GM19452 (cell line): Measurements from ENCODE around the gene ITPR1.

ENCODE experiments used
- ATAC-seq: cut with Tn5 transposase; IDR thresholded peaks from one replicate; pipeline ENCODE4 v1.9.1; 2021; ENCODE audit not compliant: unreplicated experiment

ITPR1 gene

GRCh38 chr3:4736284-4736861 is 243.2 kb downstream of the ITPR1 start:
- no peak for ATAC-seq

- peak; percentile 80 for ATAC-seq
These were observed 245.7 kb downstream of the ITPR1 start for GRCh38 chr3:4738737-4739274.

- ATAC-seq: no peak
These were observed 246.4 kb downstream of the ITPR1 start for GRCh38 chr3:4739289-4740236.

GRCh38 chr3:4740397-4741105 is 247.4 kb downstream of the ITPR1 start:
- no peak for ATAC-seq

GRCh38 chr3:4741106-4741403 is 247.9 kb downstream of the ITPR1 start:
- ATAC-seq: no peak

GRCh38 chr3:4741404-4742307 is 248.5 kb downstream of the ITPR1 start:
- no peak for ATAC-seq

DNA sequence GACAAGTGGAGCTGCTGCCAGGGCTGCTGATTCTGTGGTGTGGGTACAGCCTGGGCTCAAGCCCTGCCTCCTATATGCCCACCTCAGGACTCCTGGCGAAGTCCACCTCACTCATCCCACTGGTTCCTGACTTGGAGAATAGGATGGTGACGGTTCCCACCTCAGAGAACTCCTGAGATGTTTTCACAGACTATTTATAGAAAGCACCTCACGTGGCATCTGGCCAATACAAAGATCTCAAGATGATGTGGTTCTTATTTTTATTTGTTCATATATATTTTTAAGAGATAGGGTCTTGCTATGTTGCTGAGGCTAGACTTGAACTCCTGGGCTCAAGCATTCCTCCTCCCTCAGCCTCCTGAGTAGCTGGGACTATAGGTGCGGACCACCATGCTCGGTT is 249.2 kb downstream of the ITPR1 start:
- no peak for ATAC-seq

DNA sequence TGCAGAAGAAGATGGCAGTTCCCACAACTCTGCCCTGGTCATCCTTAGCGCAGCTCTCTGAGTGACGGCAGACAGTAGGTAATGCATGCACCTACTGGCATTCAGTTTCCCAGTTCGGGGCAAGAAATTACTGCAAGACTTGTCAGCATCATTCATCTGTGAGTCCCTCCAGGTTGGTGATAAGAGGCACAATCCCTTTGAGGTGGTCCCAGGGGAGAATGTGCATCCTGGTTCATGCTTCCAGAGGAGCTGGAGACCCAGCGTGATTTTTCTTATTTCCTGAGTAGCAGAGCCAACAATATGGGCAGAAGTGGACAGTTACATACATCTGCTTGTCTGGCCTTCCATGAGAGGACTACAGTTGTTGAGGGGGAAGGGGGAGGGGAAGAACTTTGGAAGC is 250.2 kb downstream of the ITPR1 start:
- no peak for ATAC-seq

- ATAC-seq: no peak
These were observed 251.5 kb downstream of the ITPR1 start for GRCh38 chr3:4744405-4745234.

DNA sequence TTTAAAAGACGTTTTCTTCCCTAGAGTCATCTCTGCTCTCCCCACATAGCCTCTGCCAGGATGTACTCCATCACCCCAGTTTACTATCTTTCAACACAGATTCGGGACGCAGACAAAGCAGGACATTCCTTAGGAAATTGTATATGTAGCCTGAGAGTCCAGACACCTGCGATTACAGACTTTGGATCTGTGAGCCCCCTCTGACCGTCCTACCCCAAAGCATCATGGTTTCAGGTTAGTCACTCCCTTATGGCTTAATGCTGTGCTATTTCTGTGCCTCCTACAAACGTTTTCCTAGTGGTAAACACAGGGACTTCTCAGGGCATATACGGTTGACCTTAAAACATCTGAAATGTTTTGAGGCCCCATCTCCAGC is 252.1 kb downstream of the ITPR1 start:
- no peak for ATAC-seq

DNA sequence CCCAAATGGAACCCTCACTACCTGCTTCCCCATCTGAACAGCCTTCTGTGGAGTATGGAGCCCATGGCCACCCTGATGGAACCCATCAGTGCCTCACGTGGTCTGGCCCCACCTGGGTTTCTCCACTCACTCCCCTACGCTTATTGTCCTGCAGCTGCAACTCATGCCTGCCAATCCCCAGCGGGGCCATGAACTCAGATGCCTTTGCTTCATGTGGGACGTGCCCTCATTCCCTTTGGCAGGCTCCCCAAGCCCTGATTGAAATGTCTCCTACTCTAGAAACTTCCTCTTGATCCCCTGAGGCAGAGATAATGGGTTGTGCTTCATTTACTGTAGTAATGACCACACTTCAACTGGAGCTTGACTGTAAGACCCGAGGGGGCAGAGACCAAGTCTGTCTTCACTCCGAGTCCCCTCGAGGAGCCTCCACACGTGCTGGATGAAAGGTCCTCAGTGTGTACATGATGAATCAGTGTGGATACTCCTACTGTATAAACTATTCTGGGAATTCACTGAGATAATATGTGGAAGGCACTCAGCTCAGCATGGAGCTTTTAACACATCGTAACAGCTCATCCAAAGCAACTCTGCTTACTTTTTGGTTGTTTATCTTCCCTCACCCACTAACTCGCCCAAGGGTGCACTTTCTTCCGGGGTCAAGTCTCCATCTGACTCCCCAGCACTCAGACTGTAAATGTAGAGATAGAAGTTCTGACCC is 253.3 kb downstream of the ITPR1 start:
- no peak for ATAC-seq

- ATAC-seq: no peak
These were observed 255.0 kb downstream of the ITPR1 start for GRCh38 chr3:4748127-4748526.

GRCh38 chr3:4748701-4749378 is 255.7 kb downstream of the ITPR1 start:
- peak; percentile 34 for ATAC-seq

- peak; percentile 7 for ATAC-seq
These were observed 256.4 kb downstream of the ITPR1 start for GRCh38 chr3:4749567-4750002.

- no peak for ATAC-seq
These were observed 257.3 kb downstream of the ITPR1 start for GRCh38 chr3:4750306-4750968.

DNA sequence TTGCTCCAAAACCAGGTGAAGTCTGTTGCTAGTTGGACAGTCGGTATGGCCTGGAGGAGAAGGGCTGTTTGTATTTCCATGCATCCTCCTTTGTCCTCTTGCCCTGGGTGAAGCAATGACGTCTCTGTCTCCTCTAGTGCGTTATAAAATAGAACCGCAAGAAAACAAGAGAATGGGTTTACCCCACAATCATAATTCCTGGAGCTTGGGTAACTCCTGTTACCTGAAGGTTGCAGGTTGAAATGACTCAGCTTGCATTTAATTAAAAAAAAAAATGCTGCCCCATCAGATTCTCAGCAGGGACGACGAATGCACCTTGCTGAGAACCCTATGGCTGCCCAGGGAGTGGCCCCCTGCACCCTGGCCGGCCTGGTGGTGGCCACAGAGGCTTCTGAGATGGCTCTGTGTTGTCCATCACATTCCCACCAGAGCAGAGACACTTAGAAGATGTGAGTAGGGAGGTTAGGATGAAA is 257.9 kb downstream of the ITPR1 start:
- no peak for ATAC-seq

DNA sequence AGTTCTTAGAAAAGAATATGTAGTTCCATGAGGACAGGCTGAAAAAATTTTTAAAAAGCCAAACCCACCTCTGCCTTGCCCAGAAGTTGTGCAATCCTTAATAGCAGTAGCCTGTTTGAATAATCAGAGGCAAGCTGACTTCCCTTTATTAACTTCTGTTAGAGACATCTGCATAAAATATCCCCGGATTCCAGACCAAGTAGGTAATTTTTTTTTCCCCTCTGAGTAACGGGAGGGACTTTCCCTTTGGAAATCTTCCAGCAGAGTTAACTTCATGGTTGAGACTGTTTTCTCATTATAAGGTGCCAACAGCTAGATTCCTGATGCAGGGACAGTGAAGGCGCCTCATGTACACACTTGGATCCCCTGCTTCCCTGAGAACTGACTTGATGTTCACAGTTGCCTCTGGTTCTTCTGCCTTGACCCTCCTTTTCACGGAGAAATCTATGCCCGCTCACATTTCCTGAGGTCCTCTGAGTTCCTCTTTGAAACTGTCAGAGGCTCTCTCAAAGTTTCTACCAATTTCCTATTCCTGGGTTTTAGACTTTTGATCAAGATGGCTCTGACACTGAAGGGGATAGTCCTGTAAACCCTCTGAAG is 258.5 kb downstream of the ITPR1 start:
- ATAC-seq: no peak
